ENCODE measurements around the gene MTG1.
"Not testable (repeated sequence)": the region's sequence is repeated elsewhere in the genome, so short reads cannot be mapped to it uniquely, and the experiment has no call there.

MTG1 gene

GRCh38 chr10:133462512-133463305, 68.8 kb downstream of the MTG1 start:
- H3K27ac ChIP-seq, result no peak overlapping the region
- TF ChIP-seq CTCF (conservative IDR thresholded peaks at IDR 0.05), result no peak

GRCh38 chr10:133464582-133465031, 70.7 kb downstream of the MTG1 start:
- no peak overlapping the region for H3K27ac ChIP-seq
- no peak for TF ChIP-seq CTCF (conservative IDR thresholded peaks at IDR 0.05)

DNA sequence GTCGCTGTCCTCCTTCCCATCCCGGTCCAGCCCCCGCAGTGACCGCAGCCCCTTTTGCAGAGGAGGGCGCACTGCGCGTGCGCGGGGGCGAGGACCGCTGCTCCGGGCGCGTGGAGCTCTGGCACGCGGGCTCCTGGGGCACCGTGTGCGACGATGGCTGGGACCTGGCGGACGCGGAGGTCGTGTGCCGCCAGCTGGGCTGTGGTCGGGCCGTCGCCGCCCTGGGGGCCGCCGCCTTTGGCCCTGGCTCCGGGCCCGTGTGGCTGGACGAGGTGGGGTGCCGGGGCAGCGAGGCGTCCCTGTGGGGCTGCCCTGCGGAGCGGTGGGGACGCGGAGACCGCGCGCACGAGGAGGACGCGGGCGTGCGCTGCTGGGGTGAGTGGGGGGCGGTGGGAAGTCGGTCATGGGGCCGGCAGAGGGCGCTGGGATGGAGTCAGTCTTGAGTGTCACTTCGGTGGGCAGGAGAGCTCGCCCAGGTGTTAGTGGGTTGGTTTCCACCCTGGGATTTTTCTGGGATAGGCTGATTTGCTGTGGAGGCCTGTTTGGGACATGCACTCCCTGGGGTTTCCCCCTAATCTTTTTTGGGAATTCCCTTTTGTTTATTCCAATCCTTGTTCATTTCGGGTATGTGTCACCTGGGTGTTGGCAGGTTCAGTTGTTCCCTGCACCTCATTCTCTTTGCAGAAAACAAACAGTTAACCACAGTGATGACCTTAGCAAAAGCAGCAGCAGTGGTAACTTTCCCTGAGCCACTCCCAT, 71.4 kb downstream of the MTG1 start:
- no peak for TF ChIP-seq CTCF (conservative IDR thresholded peaks at IDR 0.05)

GRCh38 chr10:133465950-133466474, 72.1 kb downstream of the MTG1 start:
- no peak for TF ChIP-seq CTCF (conservative IDR thresholded peaks at IDR 0.05)
- H3K27ac ChIP-seq, result no peak overlapping the region

More for the DNA sequence above, 71.4 kb downstream of the MTG1 start:
- no peak overlapping the region for H3K27ac ChIP-seq

GRCh38 chr10:133466683-133467275, 72.8 kb downstream of the MTG1 start:
- TF ChIP-seq CTCF (conservative IDR thresholded peaks at IDR 0.05), result no peak
- H3K27ac ChIP-seq, result no peak overlapping the region

DNA sequence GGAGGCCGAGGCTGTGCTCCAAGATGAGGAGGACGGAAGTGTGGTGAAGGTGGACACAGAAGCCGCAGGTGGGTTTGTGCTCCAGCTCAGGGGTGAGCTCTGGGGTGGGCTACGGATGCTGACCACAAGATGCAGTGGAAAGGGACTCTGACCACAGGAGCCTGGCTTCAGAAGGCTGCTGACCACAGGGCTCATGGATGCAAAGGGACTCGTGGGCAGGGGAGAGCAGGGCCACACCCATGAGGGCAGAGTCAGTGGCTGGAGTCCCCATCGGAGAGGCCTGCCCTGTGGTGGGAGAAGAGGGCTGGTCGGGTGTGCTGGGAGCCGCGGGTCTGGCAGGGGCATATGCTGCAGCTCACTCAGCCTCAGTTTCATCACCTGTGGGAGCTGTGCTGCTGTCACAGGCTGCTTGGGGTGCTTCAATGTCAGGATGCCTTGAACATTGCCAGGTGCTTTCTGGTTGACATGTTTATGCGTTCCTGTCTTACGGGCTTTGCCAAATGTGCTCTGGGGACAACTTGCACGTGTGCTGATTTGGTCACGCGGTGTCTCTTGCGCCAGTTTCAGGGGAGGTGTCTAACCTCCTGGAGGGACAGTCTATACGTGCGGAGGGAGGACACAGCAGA, 73.4 kb downstream of the MTG1 start:
- no peak for TF ChIP-seq CTCF (conservative IDR thresholded peaks at IDR 0.05)
- no peak overlapping the region for H3K27ac ChIP-seq

DNA sequence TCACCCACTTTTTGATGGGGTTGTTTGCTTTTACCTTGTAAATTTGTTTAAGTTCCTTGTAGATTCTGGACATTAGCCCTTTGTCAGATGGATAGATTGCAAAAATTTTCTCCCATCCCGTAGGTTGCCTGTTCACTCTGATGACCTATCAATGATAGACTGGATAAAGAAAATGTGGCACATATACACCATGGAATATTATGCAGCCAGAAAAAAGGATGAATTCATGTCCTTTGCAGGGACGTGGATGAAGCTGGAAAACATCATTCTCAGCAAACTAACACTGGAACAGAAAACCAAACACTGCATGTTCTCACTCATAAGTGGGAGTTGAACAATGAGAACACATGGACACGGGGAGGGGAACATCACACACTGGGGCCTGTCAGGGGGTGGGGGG, 75.2 kb downstream of the MTG1 start:
- not testable (repeated sequence) for H3K27ac ChIP-seq

All from VCaP (cell line).